ENCODE measurements around the gene ITIH4.

ITIH4 gene

DNA sequence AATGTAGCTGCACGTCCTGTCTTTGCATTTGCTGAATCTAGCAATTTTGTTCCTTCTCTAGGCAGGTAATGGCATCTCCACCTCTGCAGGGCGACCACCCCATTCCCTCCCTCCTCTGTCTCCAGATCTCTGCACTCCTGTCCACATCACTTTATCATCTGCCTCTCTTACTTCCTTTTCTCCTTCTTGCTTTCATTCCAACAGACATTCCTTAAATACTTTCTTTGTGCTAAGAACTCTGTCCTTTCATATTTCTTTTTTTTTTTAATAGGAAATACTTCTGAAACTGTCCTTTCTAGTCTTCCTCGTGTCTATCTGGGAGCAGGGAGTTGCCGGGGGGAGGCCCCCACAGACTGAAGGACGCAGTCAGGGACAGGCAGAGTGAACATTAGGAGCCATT, 28.6 kb downstream of the ITIH4 start:
- DNase-seq (ENCODE audit: low read depth in 2 of 2, low spot score in 1 of 2) = no peak

DNA sequence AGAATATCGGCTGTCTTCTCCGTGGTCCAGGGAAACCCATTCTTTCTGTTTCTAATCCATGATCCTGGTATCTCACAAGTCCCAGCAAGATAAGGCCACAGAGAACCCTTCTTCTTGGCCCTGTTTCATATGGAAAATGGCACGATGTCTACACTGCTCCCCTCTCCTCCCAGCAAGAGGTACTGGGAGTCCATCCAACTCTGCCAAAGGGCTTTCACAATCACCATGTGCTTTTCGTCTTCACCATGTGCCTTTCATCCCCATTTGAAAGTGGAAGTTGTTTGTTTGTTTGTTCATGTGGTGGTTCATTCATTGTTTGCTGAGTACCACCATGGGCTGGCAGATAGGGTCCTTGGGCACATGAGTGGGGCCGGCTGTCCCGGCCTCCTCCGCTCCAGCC, 30.4 kb downstream of the ITIH4 start:
- no peak for DNase-seq (ENCODE audit: low read depth in 2 of 2, low spot score in 1 of 2)

DNA sequence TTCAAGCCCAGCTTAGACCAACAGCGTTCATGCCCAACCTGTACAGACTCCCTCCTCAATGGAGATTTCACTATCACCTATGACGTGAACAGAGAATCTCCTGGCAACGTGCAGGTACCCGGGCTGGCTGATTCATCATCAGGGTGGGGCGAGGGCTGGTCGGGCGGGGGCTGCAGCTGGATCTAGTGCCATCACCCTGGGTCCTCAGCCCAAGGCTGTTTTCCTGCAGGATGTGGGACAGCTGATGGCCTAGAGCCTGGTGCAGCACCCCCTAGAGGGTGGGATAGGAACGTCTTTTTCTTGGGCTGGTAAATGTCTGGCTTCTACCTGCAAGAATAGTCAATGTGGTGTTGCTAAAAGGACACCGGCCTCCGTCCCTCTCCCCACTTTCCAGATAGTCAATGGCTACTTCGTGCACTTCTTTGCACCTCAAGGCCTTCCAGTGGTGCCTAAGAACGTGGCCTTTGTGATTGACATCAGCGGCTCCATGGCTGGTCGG, 31.4 kb downstream of the ITIH4 start:
- no peak for DNase-seq (ENCODE audit: low read depth in 2 of 2, low spot score in 1 of 2)

DNA sequence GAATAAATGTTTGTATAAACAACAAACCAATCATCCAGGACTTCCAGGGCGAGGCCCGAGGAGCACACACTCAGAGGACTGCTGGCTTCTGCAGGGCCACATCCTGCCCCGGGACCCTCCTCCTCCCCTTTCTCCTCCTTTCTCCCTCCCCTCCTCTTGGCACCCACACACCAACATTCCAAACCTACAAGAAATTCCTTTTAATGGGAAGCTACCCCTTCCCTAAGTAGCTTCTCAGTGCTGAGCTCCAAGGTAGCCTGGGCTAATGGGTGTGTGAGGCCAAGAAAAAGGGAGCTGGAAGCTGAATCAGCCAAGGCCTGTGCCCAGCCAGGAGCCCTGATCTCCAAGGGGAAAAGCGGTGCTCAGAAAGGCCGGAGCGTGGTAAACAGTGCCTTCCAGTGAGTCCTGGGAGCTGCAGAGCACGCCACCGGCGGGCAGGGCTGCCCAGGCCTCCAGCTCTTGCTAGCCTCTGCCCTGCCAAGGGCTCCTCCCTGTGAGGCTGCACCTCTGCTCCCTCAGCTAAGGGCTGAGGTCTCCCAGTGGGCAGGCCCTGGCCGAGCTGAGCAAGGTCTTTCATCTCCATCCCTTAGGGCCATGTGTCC, 32.0 kb downstream of the ITIH4 start:
- DNase-seq (ENCODE audit: low read depth in 2 of 2, low spot score in 1 of 2) = no peak

DNA sequence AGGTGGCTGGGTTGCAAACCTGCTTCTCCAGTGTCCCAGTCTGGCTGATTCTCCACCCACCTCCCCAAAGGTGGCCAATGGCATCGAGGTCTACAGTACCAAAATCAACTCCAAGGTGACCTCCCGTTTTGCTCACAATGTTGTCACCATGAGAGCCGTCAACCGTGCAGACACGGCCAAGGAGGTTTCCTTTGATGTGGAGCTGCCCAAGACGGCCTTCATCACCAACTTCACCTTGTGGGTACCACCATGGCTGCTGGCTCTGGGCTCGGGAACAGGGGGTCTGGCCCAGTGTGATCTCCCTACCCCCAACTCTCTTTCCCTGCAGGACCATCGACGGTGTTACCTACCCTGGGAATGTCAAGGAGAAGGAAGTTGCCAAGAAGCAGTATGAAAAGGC, 34.1 kb downstream of the ITIH4 start:
- DNase-seq (ENCODE audit: low read depth in 2 of 2, low spot score in 1 of 2) = no peak

DNA sequence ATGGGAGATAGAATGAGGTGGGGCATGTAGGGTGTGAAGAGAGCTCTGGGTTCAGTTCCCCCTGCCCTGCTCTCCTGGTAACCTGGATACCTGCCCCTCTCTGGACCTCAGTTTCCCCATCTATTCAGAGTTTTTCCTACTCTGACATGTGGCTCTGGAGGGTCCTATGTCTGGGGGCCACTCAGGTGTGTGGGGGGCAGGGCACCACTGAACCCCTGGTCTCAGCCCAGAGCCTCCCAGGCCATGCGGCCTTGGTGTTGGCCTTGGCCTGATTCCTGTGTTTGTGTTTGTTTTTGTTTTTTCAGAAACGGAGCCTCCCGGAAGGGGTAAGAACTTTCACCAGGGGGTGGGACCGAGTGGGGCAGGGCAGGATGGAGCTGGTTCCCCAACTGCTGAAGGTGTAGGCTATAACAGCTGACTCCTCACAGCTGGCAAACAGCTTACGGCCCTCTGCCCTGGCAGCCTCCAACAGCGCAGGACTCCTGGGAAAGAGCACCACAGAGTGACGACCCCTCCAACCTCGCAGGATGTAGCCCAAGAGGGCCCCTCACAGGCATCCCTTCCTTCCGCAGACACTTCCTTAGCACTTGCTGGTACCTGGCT, 35.1 kb downstream of the ITIH4 start:
- no peak for DNase-seq (ENCODE audit: low read depth in 2 of 2, low spot score in 1 of 2)

DNA sequence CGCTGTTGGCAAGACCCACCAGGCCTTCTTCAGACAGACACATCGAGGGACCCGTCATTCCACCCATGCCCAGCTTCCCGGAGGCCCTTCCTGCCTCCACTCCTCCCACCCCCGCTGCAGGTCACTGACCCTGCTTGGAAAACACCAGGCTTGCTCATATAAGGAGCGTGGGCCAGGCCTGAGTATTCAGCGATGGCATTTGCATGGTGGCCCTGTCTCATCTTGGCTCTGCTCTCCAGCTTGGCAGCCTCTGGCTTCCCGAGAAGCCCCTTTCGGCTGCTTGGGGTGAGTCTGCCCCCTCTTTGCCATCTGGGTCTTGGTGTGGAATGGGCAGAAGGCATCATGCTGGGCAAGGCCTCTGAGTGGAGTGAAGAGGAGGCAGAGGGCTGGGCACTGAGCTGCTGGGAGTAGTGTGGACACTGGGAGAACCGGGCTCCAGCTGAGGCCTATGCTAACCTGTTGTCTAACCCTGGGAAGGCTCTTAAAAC, 35.8 kb downstream of the ITIH4 start, which contains the start of gene ITIH3:
Gene ITIH3, plus strand, starts transcription at position 185 of the 488 bp plus-strand sequence. Its CDS starts 8 bp downstream, at position 193.
- no peak for DNase-seq (ENCODE audit: low read depth in 2 of 2, low spot score in 1 of 2)

DNA sequence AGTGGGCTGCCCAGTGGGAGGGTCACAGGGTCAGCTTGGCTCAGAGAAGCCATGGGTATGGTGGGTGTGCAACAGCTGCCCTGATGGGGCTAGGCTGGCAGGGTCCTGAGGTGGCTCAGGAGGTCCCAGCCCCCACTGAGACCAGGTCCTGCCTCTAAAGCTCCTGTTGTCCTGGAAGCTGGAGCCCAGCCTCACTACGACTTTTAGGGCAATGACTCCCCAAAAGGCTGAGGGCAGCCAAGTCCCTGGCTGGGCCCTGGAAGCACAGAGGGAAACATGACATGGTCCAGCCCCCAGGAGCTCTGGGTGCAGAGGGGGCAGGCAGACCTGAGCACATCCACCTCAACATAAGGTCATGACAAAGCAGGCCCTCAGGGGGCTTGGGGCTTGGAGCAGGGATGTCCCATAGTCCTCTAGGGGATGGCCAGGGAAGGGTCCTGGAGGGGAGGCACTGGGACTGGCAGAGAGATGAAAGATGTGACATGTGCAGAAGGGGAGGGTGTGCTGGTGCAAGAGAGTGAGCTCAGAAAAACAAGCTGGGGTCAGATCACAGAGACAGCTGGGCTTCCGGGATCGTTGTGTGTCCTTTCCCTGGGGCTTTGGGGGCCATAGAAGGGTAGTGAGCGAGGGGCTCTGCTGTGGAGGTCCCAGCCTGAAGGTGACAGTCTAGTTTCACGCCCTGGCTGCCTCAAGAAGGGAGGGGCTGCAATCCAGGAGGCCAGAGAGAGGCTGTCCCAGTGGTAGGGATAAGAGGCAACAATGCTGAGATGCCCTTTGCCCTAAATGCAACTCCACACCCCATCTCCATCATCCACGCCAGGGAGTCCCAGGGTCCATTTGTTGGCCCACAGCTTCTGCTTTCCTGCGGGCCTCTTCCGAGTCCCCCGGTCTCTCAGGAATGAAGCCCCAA, 36.5 kb downstream of the ITIH4 start:
- no peak for DNase-seq (ENCODE audit: low read depth in 2 of 2, low spot score in 1 of 2)

DNA sequence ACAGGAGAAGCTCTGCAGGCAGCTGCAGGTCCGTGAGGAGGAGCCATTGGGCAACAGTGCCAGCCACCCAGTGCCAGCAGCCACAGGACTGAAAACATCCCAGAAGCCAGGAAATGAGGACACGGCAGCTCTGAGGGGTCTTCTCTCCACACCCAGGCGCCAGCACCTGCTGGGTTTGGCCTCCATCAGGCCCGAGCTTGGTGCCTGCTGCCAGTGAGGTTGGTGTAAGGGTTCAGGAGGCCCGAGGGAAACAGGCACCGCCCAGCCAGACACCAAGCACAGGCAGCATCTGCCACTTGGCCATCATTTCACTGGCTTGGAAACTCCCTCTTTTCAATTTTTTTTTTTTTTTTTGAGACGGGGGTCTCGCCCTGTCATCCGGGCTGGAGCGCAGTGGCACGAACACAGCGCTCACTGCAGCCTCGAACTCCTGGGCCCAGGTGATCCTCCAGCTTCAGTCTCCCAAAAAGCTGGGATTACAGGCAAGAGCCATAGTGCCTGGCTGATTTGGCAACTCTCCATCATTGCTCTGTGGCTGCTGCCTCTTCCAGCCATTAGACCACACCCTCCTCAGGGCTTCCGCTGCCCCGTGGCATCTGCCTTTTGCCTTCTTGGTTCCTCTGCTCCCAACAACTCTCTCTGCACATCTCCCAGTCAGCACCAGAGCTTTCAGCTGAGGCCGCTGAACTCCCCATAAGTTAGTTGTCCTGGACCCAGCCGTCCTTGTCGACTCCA, 37.3 kb downstream of the ITIH4 start:
- no peak for DNase-seq (ENCODE audit: low read depth in 2 of 2, low spot score in 1 of 2)

DNA sequence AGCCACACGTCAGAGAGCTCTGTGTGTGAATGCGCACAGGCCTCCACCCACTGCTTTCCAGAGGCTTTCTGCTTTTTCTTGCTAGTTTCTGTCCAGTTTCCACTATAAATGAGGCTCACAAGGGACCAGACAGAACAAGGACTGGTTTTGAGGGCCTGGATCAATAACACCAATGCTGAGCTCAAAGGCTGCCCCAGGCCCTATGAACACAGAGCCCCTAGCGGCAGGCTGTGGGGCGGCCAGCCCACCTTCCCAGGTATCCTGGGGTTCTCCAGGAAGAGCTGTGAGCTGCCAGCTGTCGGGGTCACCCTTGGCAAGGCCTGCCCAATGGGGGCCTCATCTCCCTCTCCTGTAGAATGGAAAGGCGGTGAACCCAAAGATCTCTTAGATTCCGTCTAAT, 38.1 kb downstream of the ITIH4 start:
- no peak for DNase-seq (ENCODE audit: low read depth in 2 of 2, low spot score in 1 of 2)

DNA sequence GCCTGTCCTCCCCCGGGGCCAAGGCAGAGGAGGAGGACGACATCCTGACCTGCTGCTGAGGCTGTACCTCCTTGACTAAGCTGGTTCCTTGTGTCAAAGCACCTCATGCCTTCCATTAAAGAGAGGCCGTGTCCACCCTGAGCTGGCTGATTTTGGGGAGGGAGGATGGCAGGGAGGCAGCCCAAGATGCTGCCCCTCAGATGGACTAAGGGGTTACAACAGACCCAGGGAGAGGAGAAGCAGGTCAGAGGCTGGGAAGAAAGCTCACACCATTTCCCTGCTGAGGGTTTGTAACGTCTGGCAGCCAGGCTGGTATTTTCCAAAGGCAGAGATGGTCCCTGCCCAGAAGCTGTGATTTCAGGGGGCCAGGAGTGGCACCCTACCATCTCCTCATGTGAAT, 38.5 kb downstream of the ITIH4 start:
- no peak for DNase-seq (ENCODE audit: low read depth in 2 of 2, low spot score in 1 of 2)

DNA sequence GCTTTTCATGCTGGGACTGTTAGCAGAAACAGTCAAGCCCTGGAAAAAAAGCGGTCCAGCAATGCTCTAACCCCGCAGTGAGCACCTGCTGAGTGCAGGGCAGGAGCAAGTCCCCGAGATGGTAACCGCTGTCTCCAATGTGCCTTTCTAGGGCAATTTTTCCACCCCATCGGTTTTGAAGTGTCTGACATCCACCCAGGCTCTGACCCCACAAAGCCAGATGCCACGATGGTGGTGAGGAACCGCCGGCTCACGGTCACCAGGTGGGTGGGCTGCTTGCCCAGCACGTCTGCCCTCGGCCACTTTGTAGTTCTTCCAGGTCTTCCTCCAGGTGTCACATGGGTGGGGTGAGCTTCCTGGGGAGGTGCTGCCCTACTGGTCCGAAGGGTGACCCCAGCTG, 39.1 kb downstream of the ITIH4 start:
- DNase-seq (ENCODE audit: low read depth in 2 of 2, low spot score in 1 of 2) = no peak

DNA sequence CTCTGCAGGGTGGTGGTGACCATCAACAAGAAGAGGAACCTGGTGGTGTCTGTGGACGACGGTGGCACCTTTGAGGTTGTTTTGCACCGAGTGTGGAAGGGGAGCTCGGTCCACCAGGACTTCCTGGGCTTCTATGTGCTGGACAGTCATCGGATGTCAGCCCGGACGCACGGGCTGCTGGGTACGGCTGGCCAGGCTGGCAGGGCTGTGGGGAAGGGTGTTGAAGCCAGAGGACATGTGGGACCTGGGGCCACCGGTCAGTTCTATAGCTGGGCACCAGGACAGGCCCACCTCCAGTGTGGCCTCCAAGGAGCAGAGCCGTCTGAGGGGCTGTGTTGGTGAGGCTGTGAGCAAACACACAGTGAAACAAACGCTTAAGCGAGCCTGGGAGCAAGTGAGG, 39.7 kb downstream of the ITIH4 start:
- no peak for DNase-seq (ENCODE audit: low read depth in 2 of 2, low spot score in 1 of 2)

DNA sequence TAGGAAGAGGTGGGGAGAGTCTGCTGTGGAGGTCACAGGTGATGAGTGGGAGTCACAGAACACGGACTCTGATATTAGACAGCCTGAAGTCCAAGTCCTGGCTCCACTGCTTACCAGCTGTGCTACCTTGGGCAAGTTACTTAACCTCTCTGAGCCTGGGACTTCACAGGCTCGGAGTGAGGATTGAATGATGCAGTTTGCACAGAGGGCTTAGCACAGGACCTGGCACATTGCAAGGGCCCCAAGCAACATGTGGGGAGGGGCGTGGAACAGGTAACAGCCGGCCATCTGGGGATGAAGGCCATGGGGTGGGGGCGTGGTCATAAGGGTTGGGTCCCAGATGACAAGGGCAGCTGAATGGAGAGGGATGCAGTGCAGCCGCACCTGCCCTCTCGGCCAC, 40.1 kb downstream of the ITIH4 start:
- no peak for DNase-seq (ENCODE audit: low read depth in 2 of 2, low spot score in 1 of 2)

DNA sequence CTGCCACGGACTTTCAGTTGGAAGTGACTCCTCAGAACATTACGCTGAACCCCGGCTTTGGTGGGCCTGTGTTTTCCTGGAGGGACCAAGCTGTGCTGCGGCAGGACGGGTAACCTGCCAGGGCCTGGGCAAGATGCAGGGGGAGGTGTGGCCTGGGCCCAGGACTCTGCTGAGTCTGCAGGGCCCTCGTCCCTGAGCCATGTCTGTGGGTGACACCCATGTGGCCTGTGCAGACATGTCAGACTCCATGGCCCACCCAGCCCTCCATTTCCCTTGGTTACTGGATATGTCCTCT, 40.8 kb downstream of the ITIH4 start:
- DNase-seq (ENCODE audit: low read depth in 2 of 2, low spot score in 1 of 2) = no peak

DNA sequence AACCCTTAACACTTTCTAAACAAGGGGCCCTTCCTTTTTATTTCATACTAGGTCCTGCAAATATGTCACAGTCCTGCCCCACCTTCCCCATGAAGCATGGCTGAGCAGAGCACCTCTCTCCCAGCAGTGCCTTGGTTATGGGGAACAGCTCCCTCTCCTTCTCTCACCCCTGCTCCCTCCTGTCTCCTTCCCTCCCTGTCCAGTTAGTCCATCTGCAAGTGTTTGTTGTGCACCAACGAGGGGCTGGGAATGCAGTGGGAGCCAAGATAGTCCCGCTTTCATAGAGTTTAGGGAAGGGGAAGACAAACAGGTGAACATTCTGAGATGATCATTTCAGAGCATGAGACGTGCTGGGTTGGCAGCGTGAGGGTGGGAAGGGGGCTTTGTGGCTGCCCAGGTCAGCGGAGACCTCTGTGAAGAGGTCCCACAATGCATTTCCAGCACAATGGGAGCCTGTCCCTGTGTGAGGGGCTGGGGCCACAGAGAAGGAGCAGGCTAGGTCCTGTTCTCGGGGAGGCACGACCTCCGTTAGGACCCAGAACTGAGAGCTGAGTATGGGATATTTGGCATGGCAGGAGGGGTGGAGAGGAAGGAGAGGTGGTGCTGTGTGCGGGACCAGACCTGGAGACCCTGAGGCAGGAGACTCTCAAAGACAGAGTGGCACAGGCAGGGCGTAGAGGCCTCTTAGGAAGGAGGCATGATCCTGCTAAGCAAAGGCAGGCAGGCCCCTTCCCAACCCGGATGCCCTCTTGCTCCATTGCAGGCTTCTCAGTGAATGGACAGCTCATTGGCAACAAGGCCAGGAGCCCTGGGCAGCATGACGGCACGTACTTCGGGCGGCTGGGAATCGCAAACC, 41.4 kb downstream of the ITIH4 start:
- DNase-seq (ENCODE audit: low read depth in 2 of 2, low spot score in 1 of 2) = no peak

DNA sequence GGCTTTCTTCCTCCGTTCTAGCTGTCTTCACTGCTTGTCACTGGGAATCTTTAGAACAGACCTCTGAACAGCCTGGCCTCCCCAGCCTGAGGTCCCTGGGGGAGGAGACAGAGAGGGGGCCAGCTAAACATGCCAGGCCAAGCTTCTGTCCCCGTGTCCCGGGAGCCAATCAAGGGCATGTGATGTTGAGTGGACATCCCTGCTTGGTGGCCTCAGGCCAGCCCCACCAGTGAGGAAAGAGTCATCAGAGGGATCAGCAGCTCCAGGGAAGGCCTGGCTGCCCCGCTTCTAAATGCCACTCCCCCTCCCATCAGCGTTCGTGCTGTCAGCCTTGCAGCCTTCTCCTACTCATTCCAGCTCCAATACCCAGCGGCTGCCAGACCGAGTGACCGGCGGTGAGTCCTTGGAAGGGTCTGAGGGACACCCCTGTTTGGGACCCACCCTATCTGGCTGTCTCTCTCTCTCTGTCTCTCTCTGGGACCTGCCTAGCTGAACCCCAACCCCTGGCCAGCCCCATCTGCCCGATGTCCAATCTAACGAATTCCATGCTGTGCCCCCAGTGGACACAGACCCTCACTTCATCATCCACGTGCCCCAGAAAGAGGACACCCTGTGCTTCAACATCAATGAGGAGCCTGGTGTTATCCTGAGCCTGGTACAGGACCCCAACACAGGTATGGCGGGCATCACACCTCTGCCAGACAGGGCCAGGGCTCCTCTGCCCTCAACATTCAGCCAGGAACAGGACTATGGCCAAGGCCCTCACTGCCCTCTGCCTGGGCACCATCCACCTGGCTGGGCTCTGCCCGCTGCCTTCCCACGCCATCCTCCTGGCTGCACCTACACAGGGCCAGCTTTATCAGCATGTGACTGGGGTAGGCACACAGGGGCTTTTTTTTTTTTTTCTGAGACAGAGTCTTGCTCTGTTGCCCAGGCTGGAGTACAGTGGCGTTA, 42.5 kb downstream of the ITIH4 start:
- no peak for DNase-seq (ENCODE audit: low read depth in 2 of 2, low spot score in 1 of 2)

DNA sequence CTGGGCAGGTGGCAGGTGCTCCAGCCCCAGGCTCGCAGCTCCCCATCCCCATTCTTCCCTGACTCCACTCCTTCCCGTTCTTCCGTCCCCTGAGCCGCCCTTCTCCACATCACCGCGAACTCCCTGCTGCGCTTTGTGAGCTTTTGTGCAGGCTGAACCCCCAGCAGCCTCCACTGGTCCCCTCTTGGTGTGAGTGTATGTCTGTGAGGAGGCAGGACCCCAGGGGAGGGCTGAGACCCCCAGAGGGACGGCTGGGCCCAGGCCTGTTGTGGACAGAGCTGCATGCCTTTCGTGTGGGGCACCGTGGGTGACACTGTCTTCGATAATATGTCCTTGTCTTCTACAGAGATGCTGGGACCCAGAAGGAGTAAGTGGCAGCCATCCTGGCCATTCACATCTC, 43.2 kb downstream of the ITIH4 start:
- DNase-seq (ENCODE audit: low read depth in 2 of 2, low spot score in 1 of 2) = no peak
